Measurements from ENCODE around the gene SOCS3. TPM values are rescaled to one million over a fixed set of nuclear protein-coding genes. Genes with fewer than 3 reads are reported as not detected.
A peak's percentile ranks its signal among the peaks of the same experiment; 100 is the strongest.

SOCS3 gene
- total RNA-seq, 1 donor from 2014 or later: 36.0 TPM

- TF ChIP-seq CTCF (IDR thresholded peaks at IDR 0.05; ENCODE audit: insufficient read depth, low read length, poor library complexity, severe bottlenecking): no peak
- Histone ChIP-seq H3K27me3 (ENCODE audit: control insufficient read depth, insufficient read depth, low read length) (no peaks in the 10 kb centered on the region), H3K36me3 (ENCODE audit: control insufficient read depth, insufficient read depth, low read length) (no peaks in the 10 kb centered on the region), H3K4me3 (ENCODE audit: low read depth, low read length) (no peak overlapping the region)
- DNase-seq (ENCODE audit: low read depth): no peak
These were observed 14.7 kb downstream of the SOCS3 start for GRCh38 chr17:78345172-78345571.

- Histone ChIP-seq H3K27me3 (ENCODE audit: control insufficient read depth, insufficient read depth, low read length) (no peaks in the 10 kb centered on the region), H3K4me3 (ENCODE audit: low read depth, low read length) (no peak overlapping the region), H3K36me3 (ENCODE audit: control insufficient read depth, insufficient read depth, low read length) (no peaks in the 10 kb centered on the region)
- TF ChIP-seq CTCF (IDR thresholded peaks at IDR 0.05; ENCODE audit: insufficient read depth, low read length, poor library complexity, severe bottlenecking): no peak
- DNase-seq (ENCODE audit: low read depth): no peak
These were observed 15.2 kb downstream of the SOCS3 start for GRCh38 chr17:78344666-78345065.

GRCh38 chr17:78343543-78344201, 16.2 kb downstream of the SOCS3 start:
- no peak for TF ChIP-seq CTCF (IDR thresholded peaks at IDR 0.05; ENCODE audit: insufficient read depth, low read length, poor library complexity, severe bottlenecking)
- Histone ChIP-seq H3K36me3 (ENCODE audit: control insufficient read depth, insufficient read depth, low read length) (no peaks in the 10 kb centered on the region), H3K27me3 (ENCODE audit: control insufficient read depth, insufficient read depth, low read length) (no peaks in the 10 kb centered on the region), H3K4me3 (ENCODE audit: low read depth, low read length) (no peak overlapping the region)
- no peak for DNase-seq (ENCODE audit: low read depth)

GRCh38 chr17:78343187-78343542, 16.7 kb downstream of the SOCS3 start:
- H3K36me3 ChIP-seq (ENCODE audit: control insufficient read depth, insufficient read depth, low read length): no peaks in the 10 kb centered on the region
- no peak for TF ChIP-seq CTCF (IDR thresholded peaks at IDR 0.05; ENCODE audit: insufficient read depth, low read length, poor library complexity, severe bottlenecking)
- no peak overlapping the region for H3K4me3 ChIP-seq (ENCODE audit: low read depth, low read length)
- no peak for DNase-seq (ENCODE audit: low read depth)
- H3K27me3 ChIP-seq (ENCODE audit: control insufficient read depth, insufficient read depth, low read length): no peaks in the 10 kb centered on the region

GRCh38 chr17:78342449-78343186, 17.3 kb downstream of the SOCS3 start:
- Histone ChIP-seq H3K4me3 (ENCODE audit: low read depth, low read length) (peak overlapping the region; percentile 22), H3K36me3 (ENCODE audit: control insufficient read depth, insufficient read depth, low read length) (no peaks in the 10 kb centered on the region), H3K27me3 (ENCODE audit: control insufficient read depth, insufficient read depth, low read length) (no peaks in the 10 kb centered on the region)
- DNase-seq (ENCODE audit: low read depth): no peak
- no peak for TF ChIP-seq CTCF (IDR thresholded peaks at IDR 0.05; ENCODE audit: insufficient read depth, low read length, poor library complexity, severe bottlenecking)
